Measurements from ENCODE around the gene KRT76. TPM values are rescaled to one million over a fixed set of nuclear protein-coding genes. Genes with fewer than 3 reads are reported as not detected.

The KRT76 gene
- total RNA-seq, 4 donors from 2014 or later = not detected

DNA sequence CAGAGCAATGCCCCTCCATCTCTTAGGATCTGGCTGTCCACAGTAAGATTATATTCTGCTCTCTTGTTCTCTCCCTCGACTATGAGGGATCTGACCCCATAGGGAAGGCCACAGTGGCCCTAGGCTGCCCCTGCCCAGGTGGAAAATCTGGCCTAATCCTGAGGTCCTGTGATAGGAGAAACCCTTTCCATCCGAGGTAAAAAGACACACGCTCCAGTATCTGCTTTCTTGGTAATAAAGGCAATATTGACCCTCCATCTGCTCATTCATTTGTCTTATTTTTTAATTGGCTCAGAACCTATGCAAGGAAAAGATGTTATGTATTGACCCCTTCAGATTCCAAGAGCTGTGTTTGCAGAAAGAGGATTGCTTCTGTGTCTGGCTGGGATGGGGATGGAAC lies 9.7 kb downstream of the KRT76 start:
- no peak overlapping the region for H3K4me3 ChIP-seq
- WGBS, 2 donors (ENCODE audit: low coverage in 1 of 2) = 0 to 66% methylated on average over 1 to 3 of the region's 3 CpGs
- no peaks in the 10 kb centered on the region for H3K9me3 ChIP-seq
- DNase-seq = no peak
- no peaks in the 10 kb centered on the region for H3K27me3 ChIP-seq
- H3K4me1 ChIP-seq = no peaks in the 10 kb centered on the region
- intact Hi-C loops (cut with DNase I; ENCODE audit: low total_unique reads) = no loop called here
- H3K27ac ChIP-seq = no peak overlapping the region
- in situ Hi-C loops (cut with MboI; ENCODE audit: low pct_ligation_motif_present in 1 of 4, low pct_unique_long_range_greater_than_20kb in 1 of 4, low sequenced_read_pairs in 3 of 4) = no loop called here
- TF ChIP-seq POLR2AphosphoS5 (IDR thresholded peaks at IDR 0.05) (no peak), EP300 (IDR thresholded peaks at IDR 0.05; ENCODE audit: low read depth) (no peak), POLR2A (IDR thresholded peaks at IDR 0.05) (no peak)
- TF ChIP-seq, protein P1, sequence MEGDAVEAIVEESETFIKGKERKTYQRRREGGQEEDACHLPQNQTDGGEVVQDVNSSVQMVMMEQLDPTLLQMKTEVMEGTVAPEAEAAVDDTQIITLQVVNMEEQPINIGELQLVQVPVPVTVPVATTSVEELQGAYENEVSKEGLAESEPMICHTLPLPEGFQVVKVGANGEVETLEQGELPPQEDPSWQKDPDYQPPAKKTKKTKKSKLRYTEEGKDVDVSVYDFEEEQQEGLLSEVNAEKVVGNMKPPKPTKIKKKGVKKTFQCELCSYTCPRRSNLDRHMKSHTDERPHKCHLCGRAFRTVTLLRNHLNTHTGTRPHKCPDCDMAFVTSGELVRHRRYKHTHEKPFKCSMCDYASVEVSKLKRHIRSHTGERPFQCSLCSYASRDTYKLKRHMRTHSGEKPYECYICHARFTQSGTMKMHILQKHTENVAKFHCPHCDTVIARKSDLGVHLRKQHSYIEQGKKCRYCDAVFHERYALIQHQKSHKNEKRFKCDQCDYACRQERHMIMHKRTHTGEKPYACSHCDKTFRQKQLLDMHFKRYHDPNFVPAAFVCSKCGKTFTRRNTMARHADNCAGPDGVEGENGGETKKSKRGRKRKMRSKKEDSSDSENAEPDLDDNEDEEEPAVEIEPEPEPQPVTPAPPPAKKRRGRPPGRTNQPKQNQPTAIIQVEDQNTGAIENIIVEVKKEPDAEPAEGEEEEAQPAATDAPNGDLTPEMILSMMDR (IDR thresholded peaks at IDR 0.05) = no peak
- no peaks in the 10 kb centered on the region for H3K36me3 ChIP-seq

DNA sequence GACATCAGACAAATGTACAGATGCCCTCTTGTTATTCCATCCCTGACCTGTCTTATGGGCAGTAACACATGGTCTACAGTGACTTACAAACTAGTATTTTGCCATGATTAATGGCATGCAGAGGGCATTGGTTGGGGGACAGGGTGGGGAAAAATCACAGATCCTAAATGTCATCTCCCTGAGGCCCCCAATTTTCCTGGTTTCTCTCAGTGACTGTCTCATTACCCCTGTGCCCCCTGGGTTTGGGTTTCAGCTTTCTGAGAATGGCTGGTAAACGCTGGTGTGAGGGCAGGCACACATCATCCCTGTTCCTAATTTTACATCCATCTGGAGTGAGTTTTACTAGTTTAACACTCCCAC lies 10.1 kb downstream of the KRT76 start:
- Histone ChIP-seq H3K4me1 (no peaks in the 10 kb centered on the region), H3K27ac (no peak overlapping the region), H3K36me3 (no peaks in the 10 kb centered on the region), H3K9me3 (no peaks in the 10 kb centered on the region), H3K27me3 (no peaks in the 10 kb centered on the region), H3K4me3 (no peak overlapping the region)
- in situ Hi-C loops (cut with MboI; ENCODE audit: low pct_ligation_motif_present in 1 of 4, low pct_unique_long_range_greater_than_20kb in 1 of 4, low sequenced_read_pairs in 3 of 4) = no loop called here
- 85 to 100% methylated on average over 1 of the region's 1 CpG for WGBS, 2 donors (ENCODE audit: low coverage in 1 of 2)
- no peak for DNase-seq
- TF ChIP-seq EP300 (IDR thresholded peaks at IDR 0.05; ENCODE audit: low read depth) (no peak), POLR2AphosphoS5 (IDR thresholded peaks at IDR 0.05) (no peak), POLR2A (IDR thresholded peaks at IDR 0.05) (no peak)
- TF ChIP-seq, protein P1 (IDR thresholded peaks at IDR 0.05) = no peak
- intact Hi-C loops (cut with DNase I; ENCODE audit: low total_unique reads) = no loop called here

GRCh38 chr12:52766351-52767019 lies 10.7 kb downstream of the KRT76 start:
- TF ChIP-seq POLR2A (IDR thresholded peaks at IDR 0.05) (no peak), POLR2AphosphoS5 (IDR thresholded peaks at IDR 0.05) (no peak), EP300 (IDR thresholded peaks at IDR 0.05; ENCODE audit: low read depth) (no peak)
- TF ChIP-seq, protein P1 (IDR thresholded peaks at IDR 0.05) = no peak
- Histone ChIP-seq H3K4me1 (no peaks in the 10 kb centered on the region), H3K36me3 (no peaks in the 10 kb centered on the region), H3K4me3 (no peak overlapping the region), H3K27ac (no peak overlapping the region), H3K9me3 (no peaks in the 10 kb centered on the region), H3K27me3 (no peaks in the 10 kb centered on the region)
- no peak for DNase-seq
- 89% methylated on average over 4 to 5 of the region's 5 CpGs for WGBS, 2 donors (ENCODE audit: low coverage in 1 of 2)
- intact Hi-C loops (cut with DNase I; ENCODE audit: low total_unique reads) = no loop called here
- in situ Hi-C loops (cut with MboI; ENCODE audit: low pct_ligation_motif_present in 1 of 4, low pct_unique_long_range_greater_than_20kb in 1 of 4, low sequenced_read_pairs in 3 of 4) = no loop called here

DNA sequence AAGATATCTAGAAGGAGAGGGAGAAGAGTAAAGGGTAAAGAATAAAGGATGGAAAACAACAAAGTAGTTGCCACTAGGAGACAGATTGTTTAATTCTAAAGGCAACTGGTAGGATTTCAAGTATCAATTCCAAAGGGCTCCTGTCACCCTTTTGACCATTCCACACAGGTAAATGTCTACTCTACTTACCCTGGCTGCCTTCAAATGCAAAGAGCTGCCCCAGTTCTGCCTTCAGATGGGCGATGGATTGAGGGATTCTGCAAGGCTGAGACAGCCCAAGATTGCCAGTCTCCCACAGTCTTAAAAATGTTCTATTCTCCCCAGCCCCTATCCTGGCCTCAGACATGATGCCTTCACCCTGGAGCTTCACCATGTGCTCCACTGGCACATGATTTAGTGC lies 11.4 kb downstream of the KRT76 start:
- no peaks in the 10 kb centered on the region for H3K36me3 ChIP-seq
- no peak for DNase-seq
- 40 to 69% methylated on average over 1 of the region's 1 CpG for WGBS, 2 donors (ENCODE audit: low coverage in 1 of 2)
- intact Hi-C loops (cut with DNase I; ENCODE audit: low total_unique reads) (no loop called here), in situ Hi-C loops (cut with MboI; ENCODE audit: low pct_ligation_motif_present in 1 of 4, low pct_unique_long_range_greater_than_20kb in 1 of 4, low sequenced_read_pairs in 3 of 4) (no loop called here)
- no peak overlapping the region for H3K4me3 ChIP-seq
- H3K9me3 ChIP-seq = peaks cover under 1 to 6% of the 10 kb centered on the region in 2 donors
- no peaks in the 10 kb centered on the region for H3K27me3 ChIP-seq
- TF ChIP-seq EP300 (IDR thresholded peaks at IDR 0.05; ENCODE audit: low read depth) = no peak
- TF ChIP-seq, protein P1 (IDR thresholded peaks at IDR 0.05) = no peak
- TF ChIP-seq POLR2A (IDR thresholded peaks at IDR 0.05) = no peak
- TF ChIP-seq POLR2AphosphoS5 (IDR thresholded peaks at IDR 0.05) = no peak
- no peak overlapping the region for H3K27ac ChIP-seq
- no peaks in the 10 kb centered on the region for H3K4me1 ChIP-seq
